Activated effector memory CD4-positive, alpha-beta T cell treated with anti-CD3 and anti-CD28 coated beads, Interleukin-2, amount 50 U/mL, for 16 hours (primary cell): ENCODE results near the gene ZNF236.
"Not testable (repeated sequence)": the region's sequence is repeated elsewhere in the genome, so short reads cannot be mapped to it uniquely, and the experiment has no call there.

Experiments
- DNase-seq: peaks from one replicate; pipeline ENCODE4 v3.0.0-alpha.2; 2020

The ZNF236 gene

GRCh38 chr18:77012806-77013541, 190.6 kb downstream of the ZNF236 start:
- DNase-seq, result no peak

GRCh38 chr18:77013811-77014521, 191.6 kb downstream of the ZNF236 start:
- DNase-seq, result no peak

DNA sequence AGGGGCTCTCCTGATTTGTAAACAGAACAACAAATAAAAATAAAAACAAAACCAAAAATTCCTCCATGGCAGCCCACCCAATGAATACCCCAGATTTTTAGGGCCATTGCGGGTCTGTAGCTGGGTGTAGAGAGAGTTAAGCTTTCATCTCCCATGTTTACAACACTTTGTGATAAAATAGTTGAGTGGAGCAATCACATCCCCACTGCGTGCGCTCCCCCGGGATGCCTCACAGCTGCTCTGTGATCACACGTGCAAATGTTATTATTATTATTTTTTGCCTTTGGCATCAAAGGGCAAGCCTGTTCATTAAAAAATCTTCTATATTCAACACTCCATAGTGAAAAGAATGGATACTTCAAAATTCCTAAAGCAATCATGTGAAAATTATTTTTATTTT, 192.2 kb downstream of the ZNF236 start:
- DNase-seq, result no peak

- no peak for DNase-seq
Observed at GRCh38 chr18:77015169-77015568, 192.8 kb downstream of the ZNF236 start.

DNA sequence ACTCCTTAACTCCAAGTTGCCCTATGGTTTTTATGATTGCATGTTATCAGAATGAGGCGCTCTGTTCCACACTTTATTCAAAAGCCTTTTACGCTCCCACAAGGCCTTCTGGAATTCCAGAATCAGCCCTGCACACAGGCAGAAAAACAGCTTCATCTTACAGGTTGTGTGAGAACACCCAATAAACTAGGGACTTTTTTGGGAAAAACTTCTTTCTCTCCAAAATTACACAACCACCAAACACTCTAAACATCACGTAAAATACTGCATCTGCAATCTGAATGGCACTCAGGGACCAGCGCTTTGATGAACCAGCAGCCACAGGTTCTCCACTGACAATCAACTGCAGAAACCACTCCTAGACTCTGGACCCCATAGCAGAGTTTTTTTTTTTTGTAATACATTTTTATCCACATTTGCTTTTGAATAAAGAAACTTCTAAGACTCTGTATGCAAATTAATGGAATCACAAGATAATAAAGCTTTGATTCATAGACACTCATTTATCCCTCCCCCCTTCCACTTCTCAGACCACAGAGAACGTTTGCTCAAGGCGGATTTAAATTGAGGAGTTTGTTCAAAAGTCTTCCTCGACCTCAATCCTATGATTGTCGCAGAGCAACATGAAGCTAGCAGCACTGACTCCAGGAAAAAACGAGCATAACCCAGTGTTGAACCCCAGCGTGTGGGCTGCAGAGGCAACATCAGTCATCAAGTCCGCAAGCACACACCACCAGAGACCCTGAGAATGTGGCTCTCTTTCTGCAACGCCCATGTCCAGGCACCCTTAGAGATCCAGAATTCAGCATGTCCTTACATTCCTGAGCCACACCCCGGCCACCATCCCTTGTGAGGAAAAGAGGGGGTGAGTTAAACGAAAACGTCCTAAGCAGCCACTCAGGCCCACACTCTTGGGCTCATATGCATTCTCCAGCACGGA, 193.7 kb downstream of the ZNF236 start:
- DNase-seq, result no peak

DNA sequence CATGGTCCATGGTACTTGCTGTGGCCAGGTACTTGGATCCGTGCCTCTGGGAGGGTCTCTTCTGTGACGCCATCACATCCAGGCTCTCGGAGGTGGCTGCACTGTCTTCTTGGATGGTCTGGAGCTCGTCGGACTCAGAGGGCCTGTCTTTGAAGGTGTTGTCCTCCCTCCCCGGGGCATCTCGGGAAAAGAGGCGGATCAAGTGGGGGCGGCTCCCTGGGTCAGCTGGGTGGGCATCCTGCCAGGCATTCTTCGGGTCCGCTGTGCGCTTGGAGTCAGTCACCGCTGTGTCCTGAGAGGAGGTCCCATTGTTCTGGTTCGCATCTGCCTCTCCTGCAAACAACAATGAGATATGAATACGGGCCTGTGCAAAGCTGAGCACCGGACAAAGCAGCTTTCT, 194.6 kb downstream of the ZNF236 start:
- no peak for DNase-seq

DNA sequence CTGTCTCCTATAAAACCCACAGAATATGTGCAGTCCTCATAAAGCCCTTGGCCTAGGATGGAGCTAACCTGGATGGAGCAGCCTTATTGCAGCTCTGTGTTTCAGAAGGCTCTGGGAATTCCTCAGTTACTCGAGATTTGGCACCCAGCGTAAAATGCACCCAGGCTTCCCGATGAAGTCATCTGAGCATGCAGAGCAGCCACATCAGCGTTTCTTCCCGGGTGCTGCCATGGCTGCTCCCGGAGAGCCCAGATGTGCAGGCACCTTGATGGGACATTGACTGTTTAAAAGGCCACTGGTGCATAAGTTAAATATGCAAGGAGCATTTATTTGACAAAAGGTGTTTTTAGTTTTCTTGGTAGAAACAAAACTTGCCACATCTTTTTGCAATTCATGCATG, 195.0 kb downstream of the ZNF236 start:
- DNase-seq, result no peak

DNA sequence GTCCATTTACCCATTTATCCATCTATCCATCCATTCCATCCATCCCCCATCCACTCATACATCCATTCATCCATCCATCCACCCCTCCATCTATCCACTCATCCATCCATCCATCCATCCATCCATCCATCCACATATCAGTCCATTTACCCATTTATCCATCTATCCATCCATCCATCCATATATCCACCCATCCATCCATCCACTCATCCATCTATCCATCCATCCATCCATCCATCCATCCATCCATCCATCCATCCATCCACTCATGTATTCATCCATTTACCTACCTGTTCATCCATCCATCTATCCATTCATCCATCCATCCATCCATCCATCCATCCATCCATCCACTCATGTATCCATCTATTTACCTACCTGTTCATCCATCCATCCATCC, 196.3 kb downstream of the ZNF236 start:
- not testable (repeated sequence) for DNase-seq

DNA sequence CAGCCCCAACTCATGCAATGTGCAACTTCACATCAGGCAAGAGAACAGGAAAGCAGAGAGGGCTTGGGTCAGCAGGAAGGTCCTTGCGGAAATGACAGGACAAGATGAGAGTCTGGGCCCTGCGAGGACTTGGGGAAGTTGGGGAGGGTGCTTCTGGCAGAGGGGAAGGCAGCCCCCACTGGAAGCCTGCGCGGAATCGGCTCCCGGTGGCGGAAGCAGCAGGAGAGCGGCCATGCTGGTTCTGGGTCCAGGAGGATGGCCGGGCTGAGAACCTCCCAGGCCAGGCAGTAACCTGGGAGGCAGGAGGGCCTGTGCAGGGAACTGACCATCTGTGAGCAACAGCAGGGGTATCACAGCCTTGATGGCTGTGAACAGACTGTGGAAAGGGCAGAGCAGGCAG, 197.3 kb downstream of the ZNF236 start:
- DNase-seq, result no peak
